ENCODE results near the gene MMD. TPM values are rescaled to one million over a fixed set of nuclear protein-coding genes. Genes with fewer than 3 reads are reported as not detected.
A peak's percentile ranks its signal among the peaks of the same experiment; 100 is the strongest.
"Not testable (repeated sequence)": the region's sequence is repeated elsewhere in the genome, so short reads cannot be mapped to it uniquely, and the experiment has no call there.

The MMD gene
- total RNA-seq (10 to 100 TPM; 12.8 to 26.3 (median 17.5) TPM), total RNA-seq (5.0 to 23.0 (median 14.6) reads per million in 29 experiments)
- 14.6 TPM for total RNA-seq (2013)

GRCh38 chr17:55421179-55421934 is at the start of gene MMD:
TSS of gene MMD (minus strand) at chr17:55421835. CDS start at chr17:55421695, 140 bp downstream.
- Histone ChIP-seq H3K27ac (ENCODE audit: low read length) (peak within 1 kb of the TSS; percentile 67), H3K27me3 (replicated peaks in 1 of 2; ENCODE audit: control insufficient read depth in 2 of 2, extremely low read depth in 1 of 2, insufficient read depth in 2 of 2, low read length in 1 of 2) (peaks cover 0 to 10% of the 10 kb centered on the region in 2 experiments), H3K4me3 (ENCODE audit: control insufficient read depth in 1 of 2, extremely low read depth in 1 of 2, low read length in 1 of 2) (peak within 1 kb of the TSS; percentile 96 to 97), H3K4me1 (ENCODE audit: control insufficient read depth in 1 of 2, extremely low read depth in 1 of 2, insufficient read depth in 2 of 2, low read length in 2 of 2) (peaks cover 10 to 19% of the 10 kb centered on the region in 2 experiments), H3K36me3 (ENCODE audit: control insufficient read depth in 2 of 2, extremely low read depth in 1 of 2, insufficient read depth in 1 of 2, low read length in 1 of 2) (no peaks in the 10 kb centered on the region), H3K9me3 (no peaks in the 10 kb centered on the region)
- ChIA-PET CTCF (no interaction called here), POLR2A (no interaction called here)
- peak within 1 kb of the TSS; percentile 86 to 89 for H3K27ac Mint-ChIP-seq
- H3K27me3 Mint-ChIP-seq = peaks cover 18 to 26% of the 10 kb centered on the region in 2 donors
- ATAC-seq (replicated peaks in 1 of 4) (peak in 1 of 4 experiments; percentile 37), DNase-seq (peak in 14 of 35 experiments; percentile 0 to 25 (median 4))
- H3K4me1 Mint-ChIP-seq = peaks cover 40 to 45% (median 43%) of the 10 kb centered on the region in 3 donors
- H3K4me3 Mint-ChIP-seq = peak within 1 kb of the TSS; percentile 81 to 88 (median 88)
- no peaks in the 10 kb centered on the region for H3K9me3 Mint-ChIP-seq
- H3K36me3 Mint-ChIP-seq = no peaks in the 10 kb centered on the region
- WGBS (ENCODE audit: insufficient coverage) = under 1% methylated on average over 52 of the region's 62 CpGs

- Histone ChIP-seq H3K9me3 (no peaks in the 10 kb centered on the region), H3K27me3 (replicated peaks in 1 of 2; ENCODE audit: control insufficient read depth in 2 of 2, extremely low read depth in 1 of 2, insufficient read depth in 2 of 2, low read length in 1 of 2) (no peaks in the 10 kb centered on the region), H3K4me1 (ENCODE audit: control insufficient read depth in 1 of 2, extremely low read depth in 1 of 2, insufficient read depth in 2 of 2, low read length in 2 of 2) (no peaks in the 10 kb centered on the region), H3K27ac (ENCODE audit: low read length) (no peak overlapping the region), H3K4me3 (ENCODE audit: control insufficient read depth in 1 of 2, extremely low read depth in 1 of 2, low read length in 1 of 2) (no peak overlapping the region), H3K36me3 (ENCODE audit: control insufficient read depth in 2 of 2, extremely low read depth in 1 of 2, insufficient read depth in 1 of 2, low read length in 1 of 2) (no peaks in the 10 kb centered on the region)
- H3K9me3 Mint-ChIP-seq = no peaks in the 10 kb centered on the region
- H3K27me3 Mint-ChIP-seq = peaks cover 0 to 5% of the 10 kb centered on the region in 2 donors
- H3K36me3 Mint-ChIP-seq = no peaks in the 10 kb centered on the region
- WGBS (ENCODE audit: insufficient coverage) = 70% methylated on average over 6 of the region's 7 CpGs
- DNase-seq (no peak), ATAC-seq (replicated peaks in 1 of 4) (no peak)
- H3K4me3 Mint-ChIP-seq = no peak overlapping the region
- H3K27ac Mint-ChIP-seq = no peak overlapping the region
- CTCF ChIA-PET = interaction anchor here in 1 of 2 donors (0.7 kb wide), 1 partner anchor 102 kb away, joined by 4 read pairs; no protein-coding TSS in a partner anchor
- POLR2A ChIA-PET = interaction anchor here in 1 of 2 donors (0.5 kb wide), 1 partner anchor 236 kb away, joined by 3 read pairs; no protein-coding TSS in a partner anchor
- no peaks in the 10 kb centered on the region for H3K4me1 Mint-ChIP-seq
Observed at GRCh38 chr17:55466671-55467070, 45.0 kb upstream of the MMD start.

- CTCF ChIA-PET; H3K4me1 Mint-ChIP-seq; H3K4me3 Mint-ChIP-seq; H3K9me3 Mint-ChIP-seq; H3K36me3 ChIP-seq (ENCODE audit: control insufficient read depth in 2 of 2, extremely low read depth in 1 of 2, insufficient read depth in 1 of 2, low read length in 1 of 2); H3K9me3 ChIP-seq; POLR2A ChIA-PET; H3K27me3 ChIP-seq (replicated peaks in 1 of 2; ENCODE audit: control insufficient read depth in 2 of 2, extremely low read depth in 1 of 2, insufficient read depth in 2 of 2, low read length in 1 of 2); H3K27ac ChIP-seq (ENCODE audit: low read length); DNase-seq; H3K36me3 Mint-ChIP-seq; H3K27ac Mint-ChIP-seq; ATAC-seq (replicated peaks in 1 of 4); H3K4me3 ChIP-seq (ENCODE audit: control insufficient read depth in 1 of 2, extremely low read depth in 1 of 2, low read length in 1 of 2); H3K27me3 Mint-ChIP-seq; H3K4me1 ChIP-seq (ENCODE audit: control insufficient read depth in 1 of 2, extremely low read depth in 1 of 2, insufficient read depth in 2 of 2, low read length in 2 of 2): not testable (repeated sequence)
- no CpG with 5 or more reads among the region's 4 CpGs for WGBS (ENCODE audit: insufficient coverage)
Observed at GRCh38 chr17:55465771-55466170, 44.1 kb upstream of the MMD start.

GRCh38 chr17:55463600-55463999 is 42.0 kb upstream of the MMD start:
- no peak for DNase-seq
- no peaks in the 10 kb centered on the region for H3K36me3 ChIP-seq (ENCODE audit: control insufficient read depth in 2 of 2, extremely low read depth in 1 of 2, insufficient read depth in 1 of 2, low read length in 1 of 2)
- WGBS (ENCODE audit: insufficient coverage) = 10% methylated on average over 1 of the region's 2 CpGs
- CTCF ChIA-PET = interaction anchor here in 1 of 2 donors (0.7 kb wide), 2 partner anchors 14 to 196 kb away, joined by 3 to 4 read pairs; no protein-coding TSS in a partner anchor
- H3K9me3 Mint-ChIP-seq = no peaks in the 10 kb centered on the region
- H3K4me1 ChIP-seq (ENCODE audit: control insufficient read depth in 1 of 2, extremely low read depth in 1 of 2, insufficient read depth in 2 of 2, low read length in 2 of 2) = no peaks in the 10 kb centered on the region
- H3K27me3 ChIP-seq (replicated peaks in 1 of 2; ENCODE audit: control insufficient read depth in 2 of 2, extremely low read depth in 1 of 2, insufficient read depth in 2 of 2, low read length in 1 of 2) = peaks cover 0 to 5% of the 10 kb centered on the region in 2 experiments
- ATAC-seq (replicated peaks in 1 of 4) = no peak
- no peaks in the 10 kb centered on the region for H3K36me3 Mint-ChIP-seq
- H3K27ac Mint-ChIP-seq = no peak overlapping the region
- H3K27me3 Mint-ChIP-seq = no peaks in the 10 kb centered on the region
- H3K4me3 ChIP-seq (ENCODE audit: control insufficient read depth in 1 of 2, extremely low read depth in 1 of 2, low read length in 1 of 2) = no peak overlapping the region
- POLR2A ChIA-PET = no interaction called here
- no peak overlapping the region for H3K27ac ChIP-seq (ENCODE audit: low read length)
- no peak overlapping the region for H3K4me3 Mint-ChIP-seq
- H3K9me3 ChIP-seq = no peaks in the 10 kb centered on the region
- H3K4me1 Mint-ChIP-seq = no peaks in the 10 kb centered on the region

GRCh38 chr17:55462711-55463110 is 41.1 kb upstream of the MMD start:
- no peak overlapping the region for H3K4me3 Mint-ChIP-seq
- no peak overlapping the region for H3K27ac ChIP-seq (ENCODE audit: low read length)
- ChIA-PET POLR2A (no interaction called here), CTCF (no interaction called here)
- peaks cover 0 to 3% of the 10 kb centered on the region in 2 donors for H3K27me3 Mint-ChIP-seq
- H3K4me1 ChIP-seq (ENCODE audit: control insufficient read depth in 1 of 2, extremely low read depth in 1 of 2, insufficient read depth in 2 of 2, low read length in 2 of 2) = peaks cover 0 to 4% of the 10 kb centered on the region in 2 experiments
- ATAC-seq (replicated peaks in 1 of 4) (no peak), DNase-seq (no peak)
- no peaks in the 10 kb centered on the region for H3K9me3 ChIP-seq
- no peak overlapping the region for H3K4me3 ChIP-seq (ENCODE audit: control insufficient read depth in 1 of 2, extremely low read depth in 1 of 2, low read length in 1 of 2)
- H3K36me3 Mint-ChIP-seq = no peaks in the 10 kb centered on the region
- peaks cover 0 to 3% (median 0%) of the 10 kb centered on the region in 3 donors for H3K4me1 Mint-ChIP-seq
- peaks cover 0 to 10% of the 10 kb centered on the region in 2 experiments for H3K27me3 ChIP-seq (replicated peaks in 1 of 2; ENCODE audit: control insufficient read depth in 2 of 2, extremely low read depth in 1 of 2, insufficient read depth in 2 of 2, low read length in 1 of 2)
- H3K36me3 ChIP-seq (ENCODE audit: control insufficient read depth in 2 of 2, extremely low read depth in 1 of 2, insufficient read depth in 1 of 2, low read length in 1 of 2) = no peaks in the 10 kb centered on the region
- H3K9me3 Mint-ChIP-seq = no peaks in the 10 kb centered on the region
- H3K27ac Mint-ChIP-seq = no peak overlapping the region

- H3K4me3 ChIP-seq (ENCODE audit: control insufficient read depth in 1 of 2, extremely low read depth in 1 of 2, low read length in 1 of 2) = no peak overlapping the region
- ChIA-PET POLR2A (interaction anchor here in 1 of 2 donors (0.7 kb wide), 1 partner anchor 46 kb away, joined by 3 read pairs; no protein-coding TSS in a partner anchor), CTCF (no interaction called here)
- ATAC-seq (replicated peaks in 1 of 4) = no peak
- H3K4me3 Mint-ChIP-seq = no peak overlapping the region
- peaks cover 0 to 10% of the 10 kb centered on the region in 2 experiments for H3K27me3 ChIP-seq (replicated peaks in 1 of 2; ENCODE audit: control insufficient read depth in 2 of 2, extremely low read depth in 1 of 2, insufficient read depth in 2 of 2, low read length in 1 of 2)
- peaks cover 0 to 4% of the 10 kb centered on the region in 2 experiments for H3K4me1 ChIP-seq (ENCODE audit: control insufficient read depth in 1 of 2, extremely low read depth in 1 of 2, insufficient read depth in 2 of 2, low read length in 2 of 2)
- H3K9me3 ChIP-seq = no peaks in the 10 kb centered on the region
- no peak for DNase-seq
- peaks cover 0 to 3% of the 10 kb centered on the region in 2 donors for H3K27me3 Mint-ChIP-seq
- H3K36me3 ChIP-seq (ENCODE audit: control insufficient read depth in 2 of 2, extremely low read depth in 1 of 2, insufficient read depth in 1 of 2, low read length in 1 of 2) = no peaks in the 10 kb centered on the region
- H3K27ac ChIP-seq (ENCODE audit: low read length) = no peak overlapping the region
- H3K27ac Mint-ChIP-seq = no peak overlapping the region
- no peaks in the 10 kb centered on the region for H3K36me3 Mint-ChIP-seq
- peaks cover 0 to 3% (median 0%) of the 10 kb centered on the region in 3 donors for H3K4me1 Mint-ChIP-seq
- no CpG with 5 or more reads among the region's 1 CpG for WGBS (ENCODE audit: insufficient coverage)
- H3K9me3 Mint-ChIP-seq = no peaks in the 10 kb centered on the region
Observed at GRCh38 chr17:55462234-55462633, 40.6 kb upstream of the MMD start.

Measured in T-cell (primary cell).